HepG2 (cell line): ENCODE data around the gene DYNLT2B. TPM values are rescaled to one million over a fixed set of nuclear protein-coding genes. Genes with fewer than 3 reads are reported as not detected.

Experiments used
- CBFB ChIP-seq: sonication (generic); formaldehyde crosslinking; IDR thresholded peaks from 2 replicates; pipeline ENCODE4 v1.4.0; 2020; ENCODE audit warnings: missing genetic modification reagents
- HES4 ChIP-seq: sonication (generic); formaldehyde crosslinking; IDR thresholded peaks from 2 replicates; pipeline ENCODE4 v1.9.0; 2021; ENCODE audit warnings: mild to moderate bottlenecking, missing genetic modification reagents, borderline replicate concordance
- MAF1 ChIP-seq: sonication (generic); formaldehyde crosslinking; IDR thresholded peaks from 2 replicates; pipeline ENCODE4 v1.5.0; 2020; ENCODE audit warnings: missing genetic modification reagents, borderline replicate concordance
- NFKBIZ ChIP-seq: IDR thresholded peaks from 2 replicates; pipeline ENCODE4 v1.6.1; 2018; ENCODE audit warnings: missing genetic modification reagents, missing compliant biosample characterization
- RARA ChIP-seq: IDR thresholded peaks from 2 replicates; pipeline ENCODE4 v1.6.1; 2016; ENCODE audit warnings: missing genetic modification reagents, missing compliant biosample characterization
- ZBTB7B ChIP-seq: sonication (generic); formaldehyde crosslinking; IDR thresholded peaks from 2 replicates; pipeline ENCODE4 v1.4.0; 2020; ENCODE audit warnings: missing genetic modification reagents
- ZNF598 ChIP-seq: sonication (generic); formaldehyde crosslinking; IDR thresholded peaks from 2 replicates; pipeline ENCODE4 v1.5.1; 2020; ENCODE audit warnings: mild to moderate bottlenecking, missing genetic modification reagents, borderline replicate concordance
- ZNF724P ChIP-seq: sonication (generic); formaldehyde crosslinking; IDR thresholded peaks from 2 replicates; pipeline ENCODE4 v1.8.0; 2022; ENCODE audit warnings: missing genetic modification reagents, borderline replicate concordance
- ZNF850 ChIP-seq: sonication (generic); formaldehyde crosslinking; conservative IDR thresholded peaks from 2 replicates; pipeline ENCODE4 v1.9.0; 2021; ENCODE audit warnings: mild to moderate bottlenecking, missing genetic modification reagents
- ZSCAN22 ChIP-seq: sonication (generic); formaldehyde crosslinking; IDR thresholded peaks from 2 replicates; pipeline ENCODE4 v1.4.0; 2020; ENCODE audit warnings: mild to moderate bottlenecking, missing genetic modification reagents
- polyA plus RNA-seq, 8 experiments: library from polyadenylated mRNA; depleted of rRNA in 3 of 8; stranded (reverse) in 7 of 8; unstranded in 1 of 8; fragments of >200 nt; fragmentation: Illumina TruSeq in 4 of 8; extraction: Trizol in 4 of 8; gene quantifications; 2 replicates each; pipeline versions ENCODE4 v1.2.1 to v1.2.3, GENCODE V29; 2011 to 2016; ENCODE audit warnings: low read depth in 4 of 8, missing spikeins in 1 of 8, mixed read lengths in 1 of 8; ENCODE audit not compliant: insufficient read depth in 1 of 8
- total RNA-seq, 5 experiments: library from RNA; depleted of rRNA; stranded (reverse); fragments of >200 nt; fragmentation: Illumina TruSeq; extraction: Trizol; gene quantifications; 2 replicates each; pipeline ENCODE4 v1.2.3, GENCODE V29; 2016; ENCODE audit warnings: low read depth in 1 of 5
- TF ChIP-seq, protein P1 (sequence below): sonication (generic); formaldehyde crosslinking; IDR thresholded peaks from 2 replicates; pipeline ENCODE4 v1.5.0; 2020; ENCODE audit warnings: mild to moderate bottlenecking, missing genetic modification reagents, borderline replicate concordance
- TF ChIP-seq, protein P2 (sequence below): sonication (generic); formaldehyde crosslinking; IDR thresholded peaks from 2 replicates; pipeline ENCODE4 v1.4.0; 2020; ENCODE audit warnings: missing genetic modification reagents, borderline replicate concordance

The DYNLT2B gene
- total and polyA plus RNA-seq, 2 of the 13 experiments (the other 11 are each of a cell fraction or from before 2014, with no cell fraction given), result 4.0 to 7.0 TPM

GRCh38 chr3:196317687-196318467 lies at the start of gene DYNLT2B (continued):
- TF ChIP-seq, protein P1, sequence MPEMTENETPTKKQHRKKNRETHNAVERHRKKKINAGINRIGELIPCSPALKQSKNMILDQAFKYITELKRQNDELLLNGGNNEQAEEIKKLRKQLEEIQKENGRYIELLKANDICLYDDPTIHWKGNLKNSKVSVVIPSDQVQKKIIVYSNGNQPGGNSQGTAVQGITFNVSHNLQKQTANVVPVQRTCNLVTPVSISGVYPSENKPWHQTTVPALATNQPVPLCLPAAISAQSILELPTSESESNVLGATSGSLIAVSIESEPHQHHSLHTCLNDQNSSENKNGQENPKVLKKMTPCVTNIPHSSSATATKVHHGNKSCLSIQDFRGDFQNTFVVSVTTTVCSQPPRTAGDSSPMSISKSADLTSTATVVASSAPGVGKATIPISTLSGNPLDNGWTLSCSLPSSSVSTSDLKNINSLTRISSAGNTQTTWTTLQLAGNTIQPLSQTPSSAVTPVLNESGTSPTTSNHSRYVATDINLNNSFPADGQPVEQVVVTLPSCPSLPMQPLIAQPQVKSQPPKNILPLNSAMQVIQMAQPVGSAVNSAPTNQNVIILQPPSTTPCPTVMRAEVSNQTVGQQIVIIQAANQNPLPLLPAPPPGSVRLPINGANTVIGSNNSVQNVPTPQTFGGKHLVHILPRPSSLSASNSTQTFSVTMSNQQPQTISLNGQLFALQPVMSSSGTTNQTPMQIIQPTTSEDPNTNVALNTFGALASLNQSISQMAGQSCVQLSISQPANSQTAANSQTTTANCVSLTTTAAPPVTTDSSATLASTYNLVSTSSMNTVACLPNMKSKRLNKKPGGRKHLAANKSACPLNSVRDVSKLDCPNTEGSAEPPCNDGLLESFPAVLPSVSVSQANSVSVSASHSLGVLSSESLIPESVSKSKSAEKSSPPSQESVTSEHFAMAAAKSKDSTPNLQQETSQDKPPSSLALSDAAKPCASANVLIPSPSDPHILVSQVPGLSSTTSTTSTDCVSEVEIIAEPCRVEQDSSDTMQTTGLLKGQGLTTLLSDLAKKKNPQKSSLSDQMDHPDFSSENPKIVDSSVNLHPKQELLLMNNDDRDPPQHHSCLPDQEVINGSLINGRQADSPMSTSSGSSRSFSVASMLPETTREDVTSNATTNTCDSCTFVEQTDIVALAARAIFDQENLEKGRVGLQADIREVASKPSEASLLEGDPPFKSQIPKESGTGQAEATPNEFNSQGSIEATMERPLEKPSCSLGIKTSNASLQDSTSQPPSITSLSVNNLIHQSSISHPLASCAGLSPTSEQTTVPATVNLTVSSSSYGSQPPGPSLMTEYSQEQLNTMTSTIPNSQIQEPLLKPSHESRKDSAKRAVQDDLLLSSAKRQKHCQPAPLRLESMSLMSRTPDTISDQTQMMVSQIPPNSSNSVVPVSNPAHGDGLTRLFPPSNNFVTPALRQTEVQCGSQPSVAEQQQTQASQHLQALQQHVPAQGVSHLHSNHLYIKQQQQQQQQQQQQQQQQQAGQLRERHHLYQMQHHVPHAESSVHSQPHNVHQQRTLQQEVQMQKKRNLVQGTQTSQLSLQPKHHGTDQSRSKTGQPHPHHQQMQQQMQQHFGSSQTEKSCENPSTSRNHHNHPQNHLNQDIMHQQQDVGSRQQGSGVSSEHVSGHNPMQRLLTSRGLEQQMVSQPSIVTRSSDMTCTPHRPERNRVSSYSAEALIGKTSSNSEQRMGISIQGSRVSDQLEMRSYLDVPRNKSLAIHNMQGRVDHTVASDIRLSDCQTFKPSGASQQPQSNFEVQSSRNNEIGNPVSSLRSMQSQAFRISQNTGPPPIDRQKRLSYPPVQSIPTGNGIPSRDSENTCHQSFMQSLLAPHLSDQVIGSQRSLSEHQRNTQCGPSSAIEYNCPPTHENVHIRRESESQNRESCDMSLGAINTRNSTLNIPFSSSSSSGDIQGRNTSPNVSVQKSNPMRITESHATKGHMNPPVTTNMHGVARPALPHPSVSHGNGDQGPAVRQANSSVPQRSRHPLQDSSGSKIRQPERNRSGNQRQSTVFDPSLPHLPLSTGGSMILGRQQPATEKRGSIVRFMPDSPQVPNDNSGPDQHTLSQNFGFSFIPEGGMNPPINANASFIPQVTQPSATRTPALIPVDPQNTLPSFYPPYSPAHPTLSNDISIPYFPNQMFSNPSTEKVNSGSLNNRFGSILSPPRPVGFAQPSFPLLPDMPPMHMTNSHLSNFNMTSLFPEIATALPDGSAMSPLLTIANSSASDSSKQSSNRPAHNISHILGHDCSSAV (CRISPR knock-in tag), result no peak
- TF ChIP-seq, protein P2, sequence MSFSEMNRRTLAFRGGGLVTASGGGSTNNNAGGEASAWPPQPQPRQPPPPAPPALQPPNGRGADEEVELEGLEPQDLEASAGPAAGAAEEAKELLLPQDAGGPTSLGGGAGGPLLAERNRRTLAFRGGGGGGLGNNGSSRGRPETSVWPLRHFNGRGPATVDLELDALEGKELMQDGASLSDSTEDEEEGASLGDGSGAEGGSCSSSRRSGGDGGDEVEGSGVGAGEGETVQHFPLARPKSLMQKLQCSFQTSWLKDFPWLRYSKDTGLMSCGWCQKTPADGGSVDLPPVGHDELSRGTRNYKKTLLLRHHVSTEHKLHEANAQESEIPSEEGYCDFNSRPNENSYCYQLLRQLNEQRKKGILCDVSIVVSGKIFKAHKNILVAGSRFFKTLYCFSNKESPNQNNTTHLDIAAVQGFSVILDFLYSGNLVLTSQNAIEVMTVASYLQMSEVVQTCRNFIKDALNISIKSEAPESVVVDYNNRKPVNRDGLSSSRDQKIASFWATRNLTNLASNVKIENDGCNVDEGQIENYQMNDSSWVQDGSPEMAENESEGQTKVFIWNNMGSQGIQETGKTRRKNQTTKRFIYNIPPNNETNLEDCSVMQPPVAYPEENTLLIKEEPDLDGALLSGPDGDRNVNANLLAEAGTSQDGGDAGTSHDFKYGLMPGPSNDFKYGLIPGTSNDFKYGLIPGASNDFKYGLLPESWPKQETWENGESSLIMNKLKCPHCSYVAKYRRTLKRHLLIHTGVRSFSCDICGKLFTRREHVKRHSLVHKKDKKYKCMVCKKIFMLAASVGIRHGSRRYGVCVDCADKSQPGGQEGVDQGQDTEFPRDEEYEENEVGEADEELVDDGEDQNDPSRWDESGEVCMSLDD, result no peak
- TF ChIP-seq MAF1 (no peak), ZNF724P (CRISPR knock-in tag) (peak; percentile 95), RARA (no peak), ZBTB7B (CRISPR knock-in tag) (peak; percentile 22), ZSCAN22 (no peak; the same call in 1 of the 2 replicates), ZNF598 (CRISPR knock-in tag) (peak; percentile 59), HES4 (no peak), NFKBIZ (peak; percentile 29; the same call in 1 of the 2 replicates), ZNF850 (CRISPR knock-in tag) (no peak), CBFB (CRISPR knock-in tag) (peak; percentile 61; the same call in 1 of the 2 replicates)
